Keratinocyte (primary cell): ENCODE data around the gene EGFR.

Source experiments
- CTCF ChIP-seq, 3 experiments: IDR thresholded peaks in 1 of 3; conservative IDR thresholded peaks in 1 of 3; optimal IDR thresholded peaks in 1 of 3; 2 replicates in 2 of 3; 3 replicates in 1 of 3; pipeline versions ENCODE3 to v1.5.1; 2011; ENCODE audit warnings: low read length in 3 of 3, mild to moderate bottlenecking in 3 of 3, moderate library complexity in 2 of 3, control low read depth in 1 of 3, inconsistent platforms in 1 of 3; ENCODE audit not compliant: insufficient read depth in 2 of 3; ENCODE audit errors: extremely low read depth in 1 of 3
- EZH2 ChIP-seq: IDR thresholded peaks from one replicate; pipeline ENCODE4 v1.6.1; 2012; ENCODE audit warnings: inconsistent platforms, mild to moderate bottlenecking, low read length, moderate library complexity

GRCh38 chr7:55260171-55260570, 241.4 kb downstream of the EGFR start:
- no peak for TF ChIP-seq CTCF (optimal IDR thresholded peaks at IDR 0.05 in 1 of 3, IDR thresholded peaks at IDR 0.05 in 1 of 3, conservative IDR thresholded peaks at IDR 0.05 in 1 of 3; ENCODE audit: extremely low read depth in 1 of 3, insufficient read depth in 2 of 3, low read length in 3 of 3)
- no peak for TF ChIP-seq EZH2
